ENCODE data around the gene MAN1B1.

Gene MAN1B1

DNA sequence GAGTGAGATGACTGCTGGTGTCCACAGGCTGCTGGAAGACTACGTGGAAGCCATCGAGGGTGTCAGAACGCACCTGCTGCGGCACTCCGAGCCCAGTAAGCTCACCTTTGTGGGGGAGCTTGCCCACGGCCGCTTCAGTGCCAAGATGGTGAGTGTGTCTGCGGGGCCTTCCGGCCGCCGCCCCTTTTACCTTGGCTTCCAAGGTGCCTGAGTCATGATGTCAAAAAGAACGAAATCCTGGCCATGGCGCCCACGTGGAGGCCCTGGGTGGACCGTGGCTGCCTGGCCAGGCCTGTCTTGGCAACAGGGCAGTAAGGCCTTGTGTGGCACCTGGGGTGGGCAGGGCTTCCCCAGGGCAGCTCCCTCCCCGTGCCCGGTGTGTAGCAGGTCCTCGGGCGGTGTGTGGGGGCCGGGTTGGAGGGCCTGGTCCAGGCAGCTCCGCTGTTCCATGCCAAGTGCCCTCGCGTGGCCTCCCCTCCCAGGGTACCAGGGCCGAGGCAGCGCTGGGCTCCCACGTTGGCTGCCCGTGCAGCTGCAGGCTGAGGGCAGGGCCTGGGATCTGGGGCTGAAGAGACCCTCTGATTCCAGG lies 20.0 kb downstream of the MAN1B1 start:
- no peak for DNase-seq
- in situ Hi-C loops (cut with HindIII; ENCODE audit: low pct_ligation_motif_present, low pct_unique_long_range_greater_than_20kb, low sequenced_read_pairs), result no loop called here

DNA sequence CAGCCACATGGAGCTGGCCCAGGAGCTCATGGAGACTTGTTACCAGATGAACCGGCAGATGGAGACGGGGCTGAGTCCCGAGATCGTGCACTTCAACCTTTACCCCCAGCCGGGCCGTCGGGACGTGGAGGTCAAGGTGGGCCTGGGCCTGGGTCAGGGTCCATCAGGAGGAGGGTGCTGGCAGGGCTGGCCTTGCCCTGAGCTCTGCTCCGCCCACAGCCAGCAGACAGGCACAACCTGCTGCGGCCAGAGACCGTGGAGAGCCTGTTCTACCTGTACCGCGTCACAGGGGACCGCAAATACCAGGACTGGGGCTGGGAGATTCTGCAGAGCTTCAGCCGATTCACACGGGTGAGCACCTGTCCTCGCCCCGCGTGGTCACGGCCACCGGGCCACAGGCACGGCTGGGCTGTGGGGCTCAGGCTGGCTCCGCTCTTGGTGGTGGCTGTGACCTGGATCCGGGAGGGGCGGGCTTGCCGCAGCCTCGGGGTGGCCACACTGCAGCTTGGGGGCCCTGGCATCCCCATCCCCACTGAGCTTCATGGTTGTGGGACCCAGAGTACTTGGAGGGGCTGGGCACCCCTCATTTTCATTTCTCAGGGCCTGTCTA lies 20.6 kb downstream of the MAN1B1 start:
- no peak for DNase-seq
- in situ Hi-C loops (cut with HindIII; ENCODE audit: low pct_ligation_motif_present, low pct_unique_long_range_greater_than_20kb, low sequenced_read_pairs), result no loop called here

DNA sequence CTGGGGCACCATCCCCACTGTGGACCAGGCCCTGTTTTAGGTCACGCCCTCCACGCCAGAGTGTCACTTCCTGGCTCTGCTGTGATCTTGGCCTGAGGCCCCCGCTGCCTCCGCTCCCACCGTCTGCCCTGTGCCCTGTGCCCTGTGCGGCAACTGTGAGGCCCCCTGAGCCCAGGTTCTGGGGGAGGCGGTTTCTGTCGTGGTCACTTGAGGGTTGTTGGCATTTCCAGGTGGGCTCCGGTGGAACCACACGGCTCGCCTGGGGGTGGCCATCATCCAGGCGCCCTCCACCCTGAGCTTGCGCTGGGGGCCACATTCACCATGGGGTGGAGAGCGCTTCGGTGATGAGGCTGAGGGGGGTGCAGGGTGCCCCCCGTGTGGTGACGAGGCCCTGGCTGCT lies 21.2 kb downstream of the MAN1B1 start:
- in situ Hi-C loops (cut with HindIII; ENCODE audit: low pct_ligation_motif_present, low pct_unique_long_range_greater_than_20kb, low sequenced_read_pairs), result no loop called here
- DNase-seq, result no peak

DNA sequence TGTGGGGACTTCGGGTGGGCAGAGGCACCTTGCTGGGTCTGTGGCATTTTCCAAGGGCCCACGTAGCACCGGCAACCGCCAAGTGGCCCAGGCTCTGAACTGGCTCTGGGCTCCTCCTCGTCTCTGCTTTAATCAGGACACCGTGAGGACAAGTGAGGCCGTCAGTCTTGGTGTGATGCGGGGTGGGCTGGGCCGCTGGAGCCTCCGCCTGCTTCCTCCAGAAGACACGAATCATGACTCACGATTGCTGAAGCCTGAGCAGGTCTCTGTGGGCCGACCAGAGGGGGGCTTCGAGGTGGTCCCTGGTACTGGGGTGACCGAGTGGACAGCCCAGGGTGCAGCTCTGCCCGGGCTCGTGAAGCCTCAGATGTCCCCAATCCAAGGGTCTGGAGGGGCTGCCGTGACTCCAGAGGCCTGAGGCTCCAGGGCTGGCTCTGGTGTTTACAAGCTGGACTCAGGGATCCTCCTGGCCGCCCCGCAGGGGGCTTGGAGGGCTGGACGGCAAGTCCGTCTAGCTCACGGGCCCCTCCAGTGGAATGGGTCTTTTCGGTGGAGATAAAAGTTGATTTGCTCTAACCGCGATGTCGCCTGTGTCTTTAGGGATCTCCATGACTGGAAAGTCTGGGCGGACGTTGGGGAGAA lies 21.9 kb downstream of the MAN1B1 start:
- in situ Hi-C loops (cut with HindIII; ENCODE audit: low pct_ligation_motif_present, low pct_unique_long_range_greater_than_20kb, low sequenced_read_pairs), result no loop called here
- no peak for DNase-seq

DNA sequence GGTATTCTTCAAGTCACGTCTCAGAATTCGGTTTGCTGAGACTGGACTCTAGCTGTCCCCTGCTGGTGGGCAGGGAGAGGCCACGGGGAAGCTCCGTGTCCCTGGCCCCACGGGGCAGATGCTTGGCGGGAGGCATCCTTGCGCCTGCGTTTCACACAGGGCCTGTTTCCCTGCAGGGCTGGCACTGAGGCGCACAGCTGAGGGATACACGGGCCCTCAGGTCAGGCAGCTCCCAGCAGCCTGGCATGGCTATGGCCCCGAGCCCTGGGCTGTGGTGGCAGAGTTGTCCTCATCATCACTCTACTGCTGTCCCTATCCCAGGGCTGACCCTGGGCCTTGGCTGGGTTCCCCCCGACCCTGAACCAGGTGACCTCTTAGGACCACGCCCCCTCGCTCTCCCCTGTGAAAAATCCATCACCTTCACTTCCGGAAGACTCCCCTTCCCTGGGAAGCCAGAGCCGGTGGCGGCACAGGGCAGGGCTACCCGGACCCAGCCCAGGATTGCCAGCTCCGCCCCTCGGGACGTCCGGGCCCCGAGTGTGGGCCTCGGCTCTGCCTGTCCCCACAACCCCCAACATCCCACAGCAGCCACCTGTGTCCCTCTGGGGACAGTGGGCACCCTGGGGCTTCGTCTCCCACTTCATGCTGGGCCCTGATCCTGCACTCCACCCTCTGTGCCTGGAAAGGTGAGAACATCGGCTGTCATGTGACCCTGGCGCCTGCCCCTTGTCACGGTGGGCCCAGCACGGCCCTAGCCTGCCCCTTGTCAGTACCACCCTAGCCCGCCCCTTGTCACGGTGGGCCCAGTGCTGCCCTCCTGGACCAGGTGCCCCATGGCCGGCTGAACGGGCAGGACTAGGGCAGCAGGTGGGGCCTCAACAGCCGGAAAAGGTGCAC lies 22.7 kb downstream of the MAN1B1 start:
- no peak for DNase-seq
- in situ Hi-C loops (cut with HindIII; ENCODE audit: low pct_ligation_motif_present, low pct_unique_long_range_greater_than_20kb, low sequenced_read_pairs), result no loop called here

DNA sequence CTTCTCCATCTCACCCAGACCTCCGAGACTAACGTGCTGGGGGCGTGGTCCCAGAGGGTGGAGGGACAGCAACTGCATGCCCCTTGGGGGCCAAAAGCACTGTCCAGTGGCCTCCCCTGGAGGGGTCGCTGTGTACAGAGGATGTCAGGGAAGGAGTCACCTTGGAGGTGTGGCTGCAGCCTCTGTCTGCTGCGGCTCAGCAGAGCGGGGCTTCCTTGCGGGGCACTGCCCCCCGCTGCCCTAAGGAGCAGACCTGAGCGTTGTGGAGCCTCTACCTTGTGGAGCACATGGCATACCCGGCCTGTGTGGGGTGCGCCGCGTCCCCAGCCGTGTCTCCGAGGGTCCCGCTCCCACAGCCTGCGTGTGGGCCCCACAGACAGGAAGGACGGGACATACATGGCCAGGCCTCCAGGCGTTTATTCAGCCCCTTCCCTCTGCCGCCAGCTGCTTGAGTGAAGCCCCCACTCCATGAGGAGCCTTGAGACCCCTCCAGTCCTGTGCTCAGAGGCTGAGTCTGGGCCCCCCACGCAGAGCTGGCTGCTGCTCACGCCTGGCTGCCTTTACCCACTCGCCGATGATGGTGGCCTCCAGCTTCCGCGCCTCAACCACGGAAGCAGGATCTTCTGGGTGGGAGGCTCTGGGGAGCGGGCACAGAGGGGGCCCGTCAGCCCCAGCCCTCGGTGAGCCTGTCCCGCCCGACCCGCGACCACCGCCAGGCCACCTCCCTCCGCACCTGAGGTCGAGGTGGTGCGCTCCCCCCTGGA lies 23.5 kb downstream of the MAN1B1 start:
- no peak for DNase-seq
- in situ Hi-C loops (cut with HindIII; ENCODE audit: low pct_ligation_motif_present, low pct_unique_long_range_greater_than_20kb, low sequenced_read_pairs), result no loop called here

DNA sequence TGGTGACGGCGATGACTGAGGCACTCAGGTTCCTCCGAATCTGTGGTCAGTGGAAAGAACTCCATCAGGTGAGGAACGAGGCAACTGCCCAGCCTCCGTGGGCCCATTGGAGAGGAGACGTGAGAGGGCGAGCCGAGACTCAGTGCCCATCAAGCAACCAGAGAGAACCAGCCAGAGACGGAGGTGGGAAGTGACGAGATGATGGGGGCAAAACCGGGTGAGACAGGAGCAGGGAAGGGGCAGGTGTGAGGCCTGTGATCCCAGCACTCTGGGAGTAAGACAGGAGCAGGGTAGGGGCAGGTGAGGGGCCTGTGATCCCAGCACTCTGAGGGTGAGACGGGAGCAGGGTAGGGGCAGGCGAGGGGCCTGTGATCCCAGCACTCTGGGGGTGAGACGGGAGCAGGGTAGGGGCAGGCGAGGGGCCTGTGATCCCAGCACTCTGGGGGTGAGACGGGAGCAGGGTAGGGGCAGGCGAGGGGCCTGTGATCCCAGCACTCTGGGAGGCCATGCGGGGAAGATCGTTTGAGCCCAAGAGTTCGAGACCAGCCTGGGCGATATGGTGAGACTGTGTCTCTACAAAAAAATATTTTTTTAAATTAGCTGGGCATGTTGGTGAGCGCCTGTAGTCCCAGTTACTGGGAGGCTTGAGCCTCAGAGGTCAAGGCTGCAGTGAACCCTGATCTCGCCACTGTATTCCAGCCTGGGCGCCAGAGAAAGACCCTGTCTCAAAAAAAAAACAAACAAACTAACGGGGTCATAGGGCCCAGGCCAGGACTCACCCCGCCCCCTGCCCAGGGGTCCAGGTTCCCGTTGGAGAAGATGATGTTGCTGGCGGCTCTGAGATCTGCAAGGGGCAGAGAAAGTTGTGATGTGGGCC lies 24.4 kb downstream of the MAN1B1 start:
- no peak for DNase-seq
- in situ Hi-C loops (cut with HindIII; ENCODE audit: low pct_ligation_motif_present, low pct_unique_long_range_greater_than_20kb, low sequenced_read_pairs), result no loop called here

DNA sequence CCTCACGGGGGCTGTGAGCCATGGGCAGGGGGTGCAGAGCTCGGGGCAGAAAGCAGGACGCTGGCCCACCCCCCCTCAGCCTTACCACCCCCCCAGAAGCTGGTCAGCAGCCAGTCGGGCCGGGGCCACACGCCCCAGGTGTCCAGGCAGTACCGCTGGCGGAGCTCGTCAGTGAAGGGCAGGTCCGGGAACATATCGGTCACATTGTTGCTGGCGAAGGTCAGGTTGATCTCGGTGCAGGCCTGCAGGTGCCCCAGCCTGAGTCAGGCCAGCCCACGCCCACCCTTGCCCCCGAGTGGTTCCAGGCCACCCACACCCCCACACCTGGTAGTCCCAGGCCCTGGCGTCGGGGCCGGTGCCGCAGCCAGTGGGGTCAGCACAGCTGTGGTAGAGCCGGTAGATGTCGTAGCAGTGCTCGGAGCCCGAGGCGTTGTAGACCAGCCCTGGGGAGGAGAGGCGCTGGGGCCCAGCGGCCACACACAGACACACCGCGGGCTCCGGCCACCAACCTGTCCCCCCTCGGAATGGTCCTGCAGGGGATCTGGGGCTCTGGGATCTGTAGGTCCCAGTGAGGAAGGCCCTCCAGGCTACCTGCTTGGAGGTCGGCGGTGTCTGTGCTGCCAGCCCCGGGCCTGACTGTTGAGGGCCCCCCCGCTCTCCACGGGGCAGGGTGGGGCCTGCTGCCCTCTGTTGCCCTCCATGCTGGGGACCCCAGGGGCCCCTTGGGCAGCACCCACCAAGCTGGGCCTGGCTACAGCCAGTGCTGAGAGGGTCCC lies 25.2 kb downstream of the MAN1B1 start:
- in situ Hi-C loops (cut with HindIII; ENCODE audit: low pct_ligation_motif_present, low pct_unique_long_range_greater_than_20kb, low sequenced_read_pairs), result no loop called here
- DNase-seq, result no peak

DNA sequence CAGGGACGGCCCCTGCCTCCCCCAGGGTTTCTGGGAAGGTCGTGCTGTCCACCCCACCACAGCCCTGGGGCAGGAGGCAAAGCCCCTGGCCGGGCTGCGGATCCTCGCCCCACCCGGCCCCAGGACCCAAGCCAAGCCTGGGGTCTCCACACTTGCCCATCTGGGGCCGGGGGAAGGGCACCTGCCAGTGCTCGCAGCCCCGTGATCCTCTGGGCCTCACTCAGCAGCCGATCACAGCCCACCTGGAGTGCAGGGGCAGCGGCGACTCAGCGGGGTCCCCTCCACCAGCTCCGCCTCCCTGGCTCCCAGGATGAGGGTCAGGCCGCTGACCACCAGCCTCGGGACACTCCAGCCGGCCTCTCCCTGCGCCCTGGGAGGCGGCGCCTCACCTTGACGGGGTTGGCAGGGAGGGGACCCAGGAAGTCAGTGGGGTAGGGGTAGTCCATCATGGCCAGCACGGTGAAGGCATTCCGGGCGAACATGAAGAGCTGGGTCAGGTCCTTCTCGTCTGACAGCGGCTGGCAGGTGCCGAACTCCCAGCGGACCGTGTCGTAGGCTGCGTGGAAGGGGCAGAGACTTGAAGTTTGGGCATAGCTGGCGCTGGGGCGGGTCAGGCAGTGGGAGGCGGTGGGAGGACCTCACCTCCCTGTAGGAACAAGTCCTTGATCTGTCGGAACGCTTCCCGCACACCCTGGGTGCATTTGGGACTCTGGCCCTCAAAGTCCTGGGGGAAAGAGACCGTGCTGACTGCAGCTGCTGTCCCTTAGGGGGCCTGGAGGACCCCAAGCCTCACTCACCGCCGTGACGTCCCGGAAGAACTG lies 26.0 kb downstream of the MAN1B1 start:
- DNase-seq, result no peak
- in situ Hi-C loops (cut with HindIII; ENCODE audit: low pct_ligation_motif_present, low pct_unique_long_range_greater_than_20kb, low sequenced_read_pairs), result no loop called here

DNA sequence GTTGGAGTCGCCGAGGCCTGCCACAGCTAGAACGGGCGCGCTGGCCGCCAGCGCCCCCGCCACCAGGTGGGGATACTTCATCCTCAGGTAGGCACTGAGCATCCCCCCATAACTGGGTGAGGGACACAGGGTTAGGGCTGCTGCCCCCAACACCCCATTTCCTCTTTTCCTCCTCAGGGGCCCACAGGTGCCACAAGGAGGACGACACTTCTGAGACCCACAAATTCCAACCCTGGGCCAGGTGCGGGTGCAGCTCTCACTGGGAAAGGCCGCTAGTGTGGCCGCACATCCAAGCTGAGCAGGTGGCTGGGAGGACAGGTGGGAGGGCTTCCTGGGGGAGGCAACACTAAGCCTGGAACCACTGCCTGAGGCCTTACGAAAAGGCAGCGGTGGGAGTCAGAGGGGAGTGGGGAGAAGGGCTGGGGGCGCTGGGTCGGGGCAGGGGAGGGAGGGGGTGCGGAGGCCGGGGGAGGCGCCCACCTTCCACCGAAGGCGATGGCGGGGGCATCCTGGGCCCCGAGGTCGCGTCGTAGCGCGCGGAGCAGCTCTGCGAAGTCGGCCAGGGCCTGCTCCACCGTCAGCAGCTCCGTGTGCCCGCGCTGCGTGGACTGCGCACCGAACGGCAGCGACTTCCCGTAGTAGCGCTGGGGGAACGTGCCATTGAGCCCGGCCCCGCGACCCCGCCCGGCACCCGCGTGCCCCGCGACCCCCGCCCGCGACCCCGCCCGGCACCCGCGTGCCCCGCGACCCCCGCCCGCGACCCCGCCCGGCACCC lies 26.8 kb downstream of the MAN1B1 start:
- DNase-seq, result no peak
- in situ Hi-C loops (cut with HindIII; ENCODE audit: low pct_ligation_motif_present, low pct_unique_long_range_greater_than_20kb, low sequenced_read_pairs), result no loop called here

DNA sequence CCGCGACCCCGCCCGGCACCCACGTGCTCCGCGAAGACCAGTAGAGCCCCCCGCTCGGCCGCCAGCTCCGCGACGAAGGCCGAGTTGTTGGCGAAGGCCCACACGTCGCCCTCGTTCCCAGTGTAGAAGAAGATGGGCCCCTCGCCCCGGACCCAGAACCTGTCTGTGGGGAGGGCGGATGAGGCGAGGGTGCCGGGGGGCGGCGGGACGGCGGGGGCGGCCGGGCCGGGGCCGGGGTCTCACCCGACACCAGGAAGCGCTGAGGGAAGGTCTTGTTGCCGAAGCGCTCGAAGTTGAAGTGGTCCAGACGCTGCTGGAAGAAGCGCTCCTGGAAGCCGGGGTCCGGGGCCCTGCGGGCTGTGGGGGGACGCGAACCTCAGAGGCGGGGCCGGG lies 27.4 kb downstream of the MAN1B1 start:
- in situ Hi-C loops (cut with HindIII; ENCODE audit: low pct_ligation_motif_present, low pct_unique_long_range_greater_than_20kb, low sequenced_read_pairs), result no loop called here
- no peak for DNase-seq

DNA sequence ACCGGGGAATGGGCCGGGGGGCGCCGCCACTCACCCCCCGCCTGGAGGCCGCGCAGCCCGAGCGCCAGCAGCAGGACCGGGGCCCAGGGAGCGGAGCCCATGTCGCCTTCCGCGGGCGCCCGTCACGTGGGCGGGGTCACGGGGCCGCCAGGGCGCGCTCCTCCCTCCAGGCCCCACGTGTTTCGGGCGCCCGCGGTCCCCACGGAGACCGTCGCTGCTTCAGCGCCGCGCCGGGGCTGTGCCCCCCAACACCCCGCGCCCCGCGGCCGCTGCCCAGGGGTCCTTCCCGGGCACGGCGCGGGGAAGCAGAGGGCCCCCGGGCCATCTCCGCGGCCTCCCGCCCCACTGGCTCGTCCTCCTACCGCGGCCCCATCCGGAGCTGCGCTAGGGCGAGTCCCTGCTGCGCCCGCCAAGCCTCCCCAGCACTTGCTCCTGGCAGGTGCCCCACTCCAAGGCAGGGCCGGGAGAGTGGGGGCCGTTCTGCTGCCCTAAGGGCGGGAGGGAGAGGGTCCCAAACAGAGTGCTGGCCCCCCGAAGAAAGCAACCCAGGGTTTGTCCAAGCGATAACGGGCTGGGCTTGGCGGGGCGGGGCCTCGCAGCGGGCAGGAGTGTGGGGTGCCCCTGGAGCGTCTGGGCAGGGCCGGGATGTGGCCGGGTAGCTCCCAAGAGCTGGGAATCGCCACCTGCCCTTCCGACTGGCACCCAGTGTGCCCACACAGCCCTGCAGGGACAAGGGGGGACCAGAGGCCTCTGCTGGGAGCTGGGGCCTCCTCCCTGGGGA lies 28.0 kb downstream of the MAN1B1 start, which contains the start of gene DPP7:
Gene DPP7, minus strand, starts transcription at position 121 of the 781 bp plus-strand sequence. Its CDS starts 20 bp downstream, at position 101.
- DNase-seq, result peak; percentile 49
- in situ Hi-C loops (cut with HindIII; ENCODE audit: low pct_ligation_motif_present, low pct_unique_long_range_greater_than_20kb, low sequenced_read_pairs), result no loop called here

DNA sequence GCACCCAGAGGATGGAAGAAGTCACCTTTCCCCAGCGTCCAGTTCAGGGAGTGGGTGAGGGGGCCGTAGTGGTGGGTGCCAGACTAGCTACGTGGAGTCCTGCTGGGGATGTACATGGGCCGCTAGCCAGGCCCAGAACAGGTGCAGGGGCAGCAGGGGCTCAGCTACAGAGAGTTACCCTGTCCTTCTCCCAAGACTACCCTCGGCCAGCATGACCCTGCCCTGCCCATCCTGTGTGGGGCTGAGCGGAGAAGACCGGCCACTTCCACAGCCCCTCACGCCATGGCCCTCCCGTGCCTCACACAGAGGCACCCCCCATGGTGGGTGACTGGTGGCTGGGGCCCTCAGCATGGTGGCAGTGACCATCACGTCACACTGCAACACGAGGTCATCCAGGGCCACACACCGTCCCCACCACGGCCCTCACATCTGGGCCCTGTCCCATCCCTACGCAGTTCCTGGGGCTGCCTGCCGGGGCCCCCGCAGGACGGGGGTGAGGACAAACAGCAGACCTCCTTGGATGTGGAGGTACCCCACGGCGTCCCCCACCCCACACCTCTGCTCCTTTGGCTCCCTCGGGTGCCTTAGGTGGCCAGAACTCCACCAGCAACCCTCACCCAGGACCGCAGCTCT lies 28.7 kb downstream of the MAN1B1 start:
- in situ Hi-C loops (cut with HindIII; ENCODE audit: low pct_ligation_motif_present, low pct_unique_long_range_greater_than_20kb, low sequenced_read_pairs), result no loop called here
- DNase-seq, result no peak

DNA sequence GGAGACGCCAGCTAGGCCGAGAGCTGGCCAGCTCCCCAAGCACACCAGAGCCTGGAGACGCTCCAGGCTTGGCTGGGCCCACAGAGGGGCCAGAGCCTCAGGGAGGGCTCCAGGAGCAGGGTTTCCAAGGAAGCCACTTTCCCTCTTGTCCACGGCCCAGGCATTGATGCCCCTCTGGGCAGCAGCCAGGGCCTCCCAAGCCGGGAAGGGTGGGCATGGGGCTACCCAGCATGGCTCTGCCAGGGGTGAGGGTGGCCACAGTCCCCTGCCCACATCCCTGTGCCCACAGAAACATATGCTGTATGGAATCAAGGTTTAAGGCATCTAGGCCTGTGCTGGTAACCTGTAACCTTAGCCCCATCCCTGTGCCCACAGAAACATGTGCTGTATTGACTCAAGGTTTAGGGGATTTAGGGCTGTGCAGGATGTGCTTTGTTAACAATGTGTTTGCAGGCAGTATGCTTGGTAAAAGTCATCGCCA lies 29.3 kb downstream of the MAN1B1 start:
- in situ Hi-C loops (cut with HindIII; ENCODE audit: low pct_ligation_motif_present, low pct_unique_long_range_greater_than_20kb, low sequenced_read_pairs), result no loop called here
- DNase-seq, result no peak
